ENCODE results near the gene PRICKLE2.

The PRICKLE2 gene

GRCh38 chr3:64220161-64220914 lies 4.9 kb downstream of the PRICKLE2 start:
- no peak for DNase-seq

- no peak for DNase-seq
Observed at GRCh38 chr3:64218746-64219145, 6.5 kb downstream of the PRICKLE2 start.

- no peak for DNase-seq
Observed at GRCh38 chr3:64218329-64218728, 6.9 kb downstream of the PRICKLE2 start.

- DNase-seq, result no peak
Observed at GRCh38 chr3:64216274-64217147, 8.8 kb downstream of the PRICKLE2 start.

GRCh38 chr3:64215559-64215958 lies 9.7 kb downstream of the PRICKLE2 start:
- DNase-seq, result no peak

- no peak for DNase-seq
Observed at GRCh38 chr3:64215103-64215502, 10.2 kb downstream of the PRICKLE2 start.

- DNase-seq, result no peak
Observed at GRCh38 chr3:64214381-64215018, 10.8 kb downstream of the PRICKLE2 start.

- DNase-seq, result no peak
Observed at GRCh38 chr3:64213962-64214379, 11.3 kb downstream of the PRICKLE2 start.

- no peak for DNase-seq
Observed at GRCh38 chr3:64213224-64213878, 11.9 kb downstream of the PRICKLE2 start.

- no peak for DNase-seq
Observed at GRCh38 chr3:64209866-64210621, 15.2 kb downstream of the PRICKLE2 start.

GRCh38 chr3:64207289-64208080 lies 17.8 kb downstream of the PRICKLE2 start:
- DNase-seq, result no peak

- DNase-seq, result no peak
Observed at GRCh38 chr3:64203969-64204908, 21.0 kb downstream of the PRICKLE2 start.

GRCh38 chr3:64203216-64203615 lies 22.1 kb downstream of the PRICKLE2 start:
- DNase-seq, result no peak

GRCh38 chr3:64199932-64200331 lies 25.3 kb downstream of the PRICKLE2 start:
- no peak for DNase-seq

GRCh38 chr3:64196236-64196929 lies 28.9 kb downstream of the PRICKLE2 start:
- no peak for DNase-seq

GRCh38 chr3:64195789-64196188 lies 29.5 kb downstream of the PRICKLE2 start:
- no peak for DNase-seq

GRCh38 chr3:64191822-64192221 lies 33.4 kb downstream of the PRICKLE2 start:
- DNase-seq, result no peak

GRCh38 chr3:64190517-64191515 lies 34.5 kb downstream of the PRICKLE2 start:
- DNase-seq, result no peak
